Stimulated activated naive B cell treated with anti-CD40 and anti-IgM and Interleukin-4, amounts not matched to agents 10 μg/mL and 1 μg/mL and 100 μg/mL, for 72 hours (primary cell): ENCODE measurements around the gene TNKS1BP1.
"Not testable (repeated sequence)": the region's sequence is repeated elsewhere in the genome, so short reads cannot be mapped to it uniquely, and the experiment has no call there.

Source experiments
- ATAC-seq, 2 donors: fragments of 150-1000 bp; cut with Tn5 transposase; replicated peaks; 2 replicates each; pipeline ENCODE4 v1.10.0; 2021; ENCODE audit warnings: moderate library complexity in 1 of 2
- DNase-seq: peaks from one replicate; pipeline ENCODE4 v3.0.0; 2021
- H3K27ac Mint-ChIP-seq: one replicate; pipeline ENCODE4 v1.8.0; 2022; ENCODE audit warnings: mild to moderate bottlenecking, mixed read lengths
- H3K27me3 Mint-ChIP-seq, 2 donors: one replicate each; pipeline ENCODE4 v1.8.0; 2022; ENCODE audit warnings: mixed read lengths in 2 of 2
- H3K36me3 Mint-ChIP-seq, 2 donors: one replicate each; pipeline ENCODE4 v1.8.0; 2022; ENCODE audit warnings: mixed read lengths in 2 of 2, mild to moderate bottlenecking in 1 of 2
- H3K4me1 Mint-ChIP-seq, 2 donors: one replicate each; pipeline ENCODE4 v1.8.0; 2022; ENCODE audit warnings: mixed read lengths in 2 of 2, mild to moderate bottlenecking in 1 of 2
- H3K4me3 Mint-ChIP-seq, 2 donors: one replicate each; pipeline ENCODE4 v1.8.0; 2022; ENCODE audit warnings: mild to moderate bottlenecking in 2 of 2, mixed read lengths in 2 of 2, moderate library complexity in 1 of 2
- H3K9me3 Mint-ChIP-seq, 2 donors: one replicate each; pipeline ENCODE4 v1.8.0; 2022; ENCODE audit warnings: mixed read lengths in 2 of 2, mild to moderate bottlenecking in 1 of 2

Gene TNKS1BP1

GRCh38 chr11:57294225-57295131 is 30.3 kb downstream of the TNKS1BP1 start:
- ATAC-seq, result no peak
- Mint-ChIP-seq H3K4me1 (no peaks in the 10 kb centered on the region), H3K36me3 (peaks cover 21 to 25% of the 10 kb centered on the region in 2 donors), H3K4me3 (no peak overlapping the region), H3K27me3 (peaks cover 7 to 14% of the 10 kb centered on the region in 2 donors), H3K27ac (no peak overlapping the region), H3K9me3 (peaks cover 6 to 13% of the 10 kb centered on the region in 2 donors)
- DNase-seq, result no peak

- H3K27ac Mint-ChIP-seq, result no peak overlapping the region
- no peak for ATAC-seq
- no peak for DNase-seq
Observed at GRCh38 chr11:57290288-57290687, 34.5 kb downstream of the TNKS1BP1 start.

GRCh38 chr11:57288771-57289579 is 35.8 kb downstream of the TNKS1BP1 start:
- peaks cover 0 to 2% of the 10 kb centered on the region in 2 donors for H3K9me3 Mint-ChIP-seq
- no peaks in the 10 kb centered on the region for H3K4me1 Mint-ChIP-seq
- DNase-seq (no peak), ATAC-seq (no peak)
- no peaks in the 10 kb centered on the region for H3K36me3 Mint-ChIP-seq
- no peak overlapping the region for H3K27ac Mint-ChIP-seq
- H3K27me3 Mint-ChIP-seq, result peaks cover 18 to 35% of the 10 kb centered on the region in 2 donors
- no peak overlapping the region for H3K4me3 Mint-ChIP-seq

More at GRCh38 chr11:57290288-57290687, 34.5 kb downstream of the TNKS1BP1 start:
- Mint-ChIP-seq H3K9me3 (peaks cover 0 to 2% of the 10 kb centered on the region in 2 donors), H3K36me3 (no peaks in the 10 kb centered on the region), H3K4me3 (no peak overlapping the region), H3K4me1 (no peaks in the 10 kb centered on the region), H3K27me3 (peaks cover 18 to 33% of the 10 kb centered on the region in 2 donors)

- no peak for DNase-seq
- no peaks in the 10 kb centered on the region for H3K4me1 Mint-ChIP-seq
- no peak for ATAC-seq
- no peaks in the 10 kb centered on the region for H3K36me3 Mint-ChIP-seq
- no peak overlapping the region for H3K4me3 Mint-ChIP-seq
- H3K9me3 Mint-ChIP-seq, result peaks cover 0 to 2% of the 10 kb centered on the region in 2 donors
- no peak overlapping the region for H3K27ac Mint-ChIP-seq
- peaks cover 18 to 35% of the 10 kb centered on the region in 2 donors for H3K27me3 Mint-ChIP-seq
Observed at GRCh38 chr11:57287884-57288283, 36.9 kb downstream of the TNKS1BP1 start.

- H3K4me1 Mint-ChIP-seq, result no peaks in the 10 kb centered on the region
- ATAC-seq (no peak), DNase-seq (no peak)
- H3K27ac Mint-ChIP-seq, result no peak overlapping the region
- H3K36me3 Mint-ChIP-seq, result no peaks in the 10 kb centered on the region
- H3K9me3 Mint-ChIP-seq, result peaks cover 3 to 7% of the 10 kb centered on the region in 2 donors
- no peak overlapping the region for H3K4me3 Mint-ChIP-seq
- peaks cover 15 to 30% of the 10 kb centered on the region in 2 donors for H3K27me3 Mint-ChIP-seq
Observed at GRCh38 chr11:57283231-57283990, 41.3 kb downstream of the TNKS1BP1 start.

GRCh38 chr11:57281546-57281945 is 43.2 kb downstream of the TNKS1BP1 start:
- not testable (repeated sequence) for H3K4me1 Mint-ChIP-seq, DNase-seq, H3K9me3 Mint-ChIP-seq, H3K36me3 Mint-ChIP-seq, ATAC-seq, H3K27ac Mint-ChIP-seq, H3K4me3 Mint-ChIP-seq
- peaks cover 19 to 39% of the 10 kb centered on the region in 2 donors for H3K27me3 Mint-ChIP-seq

- Mint-ChIP-seq H3K9me3 (peaks cover 1 to 8% of the 10 kb centered on the region in 2 donors), H3K4me3 (no peak overlapping the region), H3K4me1 (peaks cover 3 to 5% of the 10 kb centered on the region in 2 donors), H3K27me3 (peaks cover 30 to 38% of the 10 kb centered on the region in 2 donors), H3K36me3 (peaks cover 0 to 2% of the 10 kb centered on the region in 2 donors), H3K27ac (no peak overlapping the region)
- DNase-seq, result no peak
- no peak for ATAC-seq
Observed at GRCh38 chr11:57279116-57279515, 45.6 kb downstream of the TNKS1BP1 start.

- H3K27ac Mint-ChIP-seq, result no peak overlapping the region
- peaks cover 33 to 41% of the 10 kb centered on the region in 2 donors for H3K27me3 Mint-ChIP-seq
- DNase-seq (no peak), ATAC-seq (no peak)
- H3K36me3 Mint-ChIP-seq, result peaks cover 0 to 4% of the 10 kb centered on the region in 2 donors
- H3K4me3 Mint-ChIP-seq, result no peak overlapping the region
- peaks cover 1 to 11% of the 10 kb centered on the region in 2 donors for H3K9me3 Mint-ChIP-seq
- H3K4me1 Mint-ChIP-seq, result peaks cover 3 to 5% of the 10 kb centered on the region in 2 donors
Observed at GRCh38 chr11:57278721-57279095, 46.0 kb downstream of the TNKS1BP1 start.

- ATAC-seq, result peak; percentile 36 to 61
- no peak overlapping the region for H3K27ac Mint-ChIP-seq
- peaks cover 5 to 16% of the 10 kb centered on the region in 2 donors for H3K9me3 Mint-ChIP-seq
- H3K36me3 Mint-ChIP-seq, result peaks cover 0 to 4% of the 10 kb centered on the region in 2 donors
- peak; percentile 18 for DNase-seq
- H3K4me1 Mint-ChIP-seq, result peaks cover 3 to 5% of the 10 kb centered on the region in 2 donors
- H3K27me3 Mint-ChIP-seq, result peaks cover 33 to 46% of the 10 kb centered on the region in 2 donors
- no peak overlapping the region for H3K4me3 Mint-ChIP-seq
Observed at GRCh38 chr11:57277845-57278720, 46.7 kb downstream of the TNKS1BP1 start.

- no peak for DNase-seq
- H3K9me3 Mint-ChIP-seq, result peaks cover 6 to 20% of the 10 kb centered on the region in 2 donors
- peaks cover 3 to 5% of the 10 kb centered on the region in 2 donors for H3K4me1 Mint-ChIP-seq
- H3K4me3 Mint-ChIP-seq, result no peak overlapping the region
- no peak overlapping the region for H3K27ac Mint-ChIP-seq
- H3K36me3 Mint-ChIP-seq, result peaks cover 0 to 4% of the 10 kb centered on the region in 2 donors
- ATAC-seq, result no peak
- peaks cover 33 to 47% of the 10 kb centered on the region in 2 donors for H3K27me3 Mint-ChIP-seq
Observed at GRCh38 chr11:57276971-57277675, 47.6 kb downstream of the TNKS1BP1 start.

- ATAC-seq, result no peak
- Mint-ChIP-seq H3K27ac (no peak overlapping the region), H3K9me3 (peaks cover 6 to 15% of the 10 kb centered on the region in 2 donors), H3K36me3 (peaks cover 0 to 4% of the 10 kb centered on the region in 2 donors), H3K4me1 (peaks cover 3 to 5% of the 10 kb centered on the region in 2 donors), H3K4me3 (no peak overlapping the region), H3K27me3 (peaks cover 40 to 54% of the 10 kb centered on the region in 2 donors)
- DNase-seq, result no peak
Observed at GRCh38 chr11:57276169-57276970, 48.4 kb downstream of the TNKS1BP1 start.

- ATAC-seq, result no peak
- H3K36me3 Mint-ChIP-seq, result peaks cover 0 to 4% of the 10 kb centered on the region in 2 donors
- H3K4me3 Mint-ChIP-seq, result no peak overlapping the region
- peaks cover 3 to 5% of the 10 kb centered on the region in 2 donors for H3K4me1 Mint-ChIP-seq
- H3K27ac Mint-ChIP-seq, result no peak overlapping the region
- H3K9me3 Mint-ChIP-seq, result peaks cover 6 to 13% of the 10 kb centered on the region in 2 donors
- H3K27me3 Mint-ChIP-seq, result peaks cover 40 to 62% of the 10 kb centered on the region in 2 donors
- DNase-seq, result no peak
Observed at GRCh38 chr11:57275582-57275981, 49.2 kb downstream of the TNKS1BP1 start.
